ENCODE data around the gene TBC1D20.
A peak's percentile ranks its signal among the peaks of the same experiment; 100 is the strongest.

The TBC1D20 gene

GRCh38 chr20:418858-419365 lies 43.4 kb downstream of the TBC1D20 start:
- no peak for DNase-seq (ENCODE audit: low spot score)

- DNase-seq (ENCODE audit: low spot score) = no peak
These were observed 44.5 kb downstream of the TBC1D20 start for GRCh38 chr20:417801-418342.

GRCh38 chr20:416950-417800 lies 45.2 kb downstream of the TBC1D20 start:
- DNase-seq (ENCODE audit: low spot score) = no peak

GRCh38 chr20:415820-416322 lies 46.5 kb downstream of the TBC1D20 start:
- DNase-seq (ENCODE audit: low spot score) = no peak

GRCh38 chr20:414161-414560 lies 48.2 kb downstream of the TBC1D20 start:
- no peak for DNase-seq (ENCODE audit: low spot score)

- DNase-seq (ENCODE audit: low spot score) = no peak
These were observed 50.3 kb downstream of the TBC1D20 start for GRCh38 chr20:412081-412480.

- no peak for DNase-seq (ENCODE audit: low spot score)
These were observed 52.4 kb downstream of the TBC1D20 start for GRCh38 chr20:409697-410559.

- no peak for DNase-seq (ENCODE audit: low spot score)
These were observed 53.3 kb downstream of the TBC1D20 start for GRCh38 chr20:408843-409696.

GRCh38 chr20:407953-408842 lies 54.1 kb downstream of the TBC1D20 start, which contains the start of gene RBCK1:
RBCK1 (plus strand) TSS chr20:408299; CDS start chr20:408758, 459 bp downstream.
- DNase-seq (ENCODE audit: low spot score) = peak; percentile 97

GRCh38 chr20:407133-407952 lies 55.0 kb downstream of the TBC1D20 start:
- peak; percentile 93 for DNase-seq (ENCODE audit: low spot score)

- no peak for DNase-seq (ENCODE audit: low spot score)
These were observed 55.9 kb downstream of the TBC1D20 start for GRCh38 chr20:406200-407132.

GRCh38 chr20:404088-404487 lies 58.2 kb downstream of the TBC1D20 start:
- no peak for DNase-seq (ENCODE audit: low spot score)

GRCh38 chr20:403582-403957 lies 58.8 kb downstream of the TBC1D20 start:
- no peak for DNase-seq (ENCODE audit: low spot score)

GRCh38 chr20:402898-403581 lies 59.3 kb downstream of the TBC1D20 start:
- no peak for DNase-seq (ENCODE audit: low spot score)

- DNase-seq (ENCODE audit: low spot score) = no peak
These were observed 59.8 kb downstream of the TBC1D20 start for GRCh38 chr20:402496-402885.

- no peak for DNase-seq (ENCODE audit: low spot score)
These were observed 60.4 kb downstream of the TBC1D20 start for GRCh38 chr20:401682-402495.

All from AG08395 (cell line).